HepG2 (cell line): ENCODE measurements around the gene ZER1. TPM values are rescaled to one million over a fixed set of nuclear protein-coding genes. Genes with fewer than 3 reads are reported as not detected.

Source experiments
- ATM ChIP-seq: fragments of 450-650 bp; IDR thresholded peaks from 2 replicates; pipeline ENCODE4 v1.7.1; 2017; ENCODE audit warnings: mild to moderate bottlenecking, borderline replicate concordance
- FOXA1 ChIP-seq, 2 experiments: fragments of 450-650 bp in 1 of 2; sonication (generic) in 1 of 2; formaldehyde crosslinking in 1 of 2; IDR thresholded peaks; 2 replicates each; pipeline versions ENCODE4 v1.4.0 to v1.6.1; 2016 to 2020; ENCODE audit warnings: missing genetic modification reagents in 1 of 2
- HIVEP1 ChIP-seq: sonication (generic); formaldehyde crosslinking; IDR thresholded peaks from 2 replicates; pipeline ENCODE4 v1.4.0; 2020; ENCODE audit warnings: mild to moderate bottlenecking, missing genetic modification reagents
- HNRNPLL ChIP-seq: fragments of 200-400 bp; formaldehyde crosslinking; IDR thresholded peaks from 2 replicates; pipeline ENCODE4 v1.6.1; 2017; ENCODE audit warnings: mild to moderate bottlenecking, low read depth, low read length; ENCODE audit not compliant: poor library complexity, severe bottlenecking
- NR2F6 ChIP-seq, 2 experiments: IDR thresholded peaks; 2 replicates each; pipeline ENCODE4 v1.6.1; 2016; ENCODE audit warnings: antibody characterized with exemption in 1 of 2, mild to moderate bottlenecking in 1 of 2
- NRL ChIP-seq: sonication (generic); formaldehyde crosslinking; IDR thresholded peaks from 2 replicates; pipeline ENCODE4 v1.5.0; 2020; ENCODE audit warnings: missing genetic modification reagents, mild to moderate bottlenecking, moderate library complexity, borderline replicate concordance
- PAXIP1 ChIP-seq: sonication (generic); formaldehyde crosslinking; conservative IDR thresholded peaks from 2 replicates; pipeline ENCODE4 v1.4.0; 2020; ENCODE audit warnings: mild to moderate bottlenecking, missing genetic modification reagents, moderate library complexity
- PHF20 ChIP-seq: sonication (generic); formaldehyde crosslinking; IDR thresholded peaks from 2 replicates; pipeline ENCODE4 v1.5.0; 2020; ENCODE audit warnings: mild to moderate bottlenecking, missing genetic modification reagents
- SKIL ChIP-seq: sonication (generic); formaldehyde crosslinking; IDR thresholded peaks from 2 replicates; pipeline ENCODE4 v1.8.0; 2022; ENCODE audit warnings: missing genetic modification reagents, mild to moderate bottlenecking, moderate library complexity, borderline replicate concordance
- SOX6 ChIP-seq, 2 experiments: fragments of 450-650 bp in 1 of 2; sonication (generic) in 1 of 2; formaldehyde crosslinking in 1 of 2; IDR thresholded peaks; 2 replicates each; pipeline versions ENCODE4 v1.4.0 to v1.6.1; 2017 to 2020; ENCODE audit warnings: antibody characterized with exemption in 1 of 2, mild to moderate bottlenecking in 1 of 2, missing genetic modification reagents in 1 of 2
- TAF15 ChIP-seq: fragments of 200-400 bp; formaldehyde crosslinking; IDR thresholded peaks from one replicate; pipeline ENCODE4 v1.6.1; 2018; ENCODE audit warnings: mild to moderate bottlenecking, low read depth, low read length; ENCODE audit not compliant: poor library complexity, severe bottlenecking
- ZNF260 ChIP-seq: sonication (generic); formaldehyde crosslinking; IDR thresholded peaks from 2 replicates; pipeline ENCODE4 v1.4.0; 2020; ENCODE audit warnings: missing genetic modification reagents, low read depth, mild to moderate bottlenecking, borderline replicate concordance
- ZNF350 ChIP-seq: sonication (generic); formaldehyde crosslinking; IDR thresholded peaks from 2 replicates; pipeline ENCODE4 v1.4.0; 2020; ENCODE audit warnings: mild to moderate bottlenecking, low read depth, missing genetic modification reagents, borderline replicate concordance
- ZNF503 ChIP-seq: sonication (generic); formaldehyde crosslinking; IDR thresholded peaks from 2 replicates; pipeline ENCODE4 v1.4.0; 2020; ENCODE audit warnings: missing genetic modification reagents
- polyA plus RNA-seq, 8 experiments: library from polyadenylated mRNA; depleted of rRNA in 3 of 8; stranded (reverse) in 7 of 8; unstranded in 1 of 8; fragments of >200 nt; fragmentation: Illumina TruSeq in 4 of 8; extraction: Trizol in 4 of 8; gene quantifications; 2 replicates each; pipeline versions ENCODE4 v1.2.1 to v1.2.3, GENCODE V29; 2011 to 2016; ENCODE audit warnings: low read depth in 4 of 8, missing spikeins in 1 of 8, mixed read lengths in 1 of 8; ENCODE audit not compliant: insufficient read depth in 1 of 8
- total RNA-seq, 5 experiments: library from RNA; depleted of rRNA; stranded (reverse); fragments of >200 nt; fragmentation: Illumina TruSeq; extraction: Trizol; gene quantifications; 2 replicates each; pipeline ENCODE4 v1.2.3, GENCODE V29; 2016; ENCODE audit warnings: low read depth in 1 of 5
- TF ChIP-seq, protein P1 (sequence below): sonication (generic); formaldehyde crosslinking; conservative IDR thresholded peaks from 2 replicates; pipeline ENCODE4 v1.4.0; 2020; ENCODE audit warnings: missing genetic modification reagents
- TF ChIP-seq, protein P2 (sequence below): sonication (generic); formaldehyde crosslinking; IDR thresholded peaks from 2 replicates; pipeline ENCODE4 v1.5.0; 2020; ENCODE audit warnings: mild to moderate bottlenecking, missing genetic modification reagents, moderate library complexity

ZER1 gene
- total and polyA plus RNA-seq, 2 of the 13 experiments (the other 11 are each of a cell fraction or from before 2014, with no cell fraction given) = 7.7 to 40.0 TPM

DNA sequence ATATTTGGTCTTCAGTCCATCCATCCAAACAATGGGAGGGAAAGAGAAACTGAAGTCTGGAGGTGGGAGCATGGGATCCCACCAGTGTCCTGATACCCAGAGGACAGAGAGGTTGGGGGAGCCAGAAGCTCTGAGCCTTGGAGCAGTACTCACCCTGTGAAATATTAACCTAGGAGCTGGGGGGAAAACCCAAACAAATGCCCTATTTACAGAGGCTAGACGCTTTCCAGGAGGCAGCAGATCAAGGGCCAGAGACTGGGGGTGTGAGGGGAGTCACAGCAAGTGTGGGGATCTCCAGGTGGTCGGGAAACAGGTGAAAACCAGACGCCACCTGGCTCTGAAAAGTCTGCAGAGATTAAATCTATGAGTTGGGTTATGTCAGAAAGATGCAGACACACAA is 6.2 kb downstream of the ZER1 start (continued):
- TF ChIP-seq ZNF350 (CRISPR knock-in tag) (no peak), SOX6 (IDR thresholded peaks at IDR 0.05) (no peak), SOX6 (CRISPR knock-in tag; IDR thresholded peaks at IDR 0.05) (peak; percentile 56), PAXIP1 (CRISPR knock-in tag) (peak; percentile 64), FOXA1 (IDR thresholded peaks at IDR 0.05) (no peak), FOXA1 (CRISPR knock-in tag; IDR thresholded peaks at IDR 0.05) (0 out of 2 replicates have a peak, but pooled peaks have one; percentile 23), HIVEP1 (CRISPR knock-in tag) (0 out of 2 replicates have a peak, but pooled peaks have one; percentile 46), ZNF260 (CRISPR knock-in tag) (no peak), NRL (no peak), ATM (no peak), PHF20 (CRISPR knock-in tag) (no peak), TAF15 (no peak), HNRNPLL (no peak), NR2F6 (IDR thresholded peaks at IDR 0.05) (no peak), NR2F6 (CRISPR knock-in tag; IDR thresholded peaks at IDR 0.05) (no peak), ZNF503 (CRISPR knock-in tag) (no peak), SKIL (CRISPR knock-in tag) (peak; percentile 88)
- TF ChIP-seq, protein P1, sequence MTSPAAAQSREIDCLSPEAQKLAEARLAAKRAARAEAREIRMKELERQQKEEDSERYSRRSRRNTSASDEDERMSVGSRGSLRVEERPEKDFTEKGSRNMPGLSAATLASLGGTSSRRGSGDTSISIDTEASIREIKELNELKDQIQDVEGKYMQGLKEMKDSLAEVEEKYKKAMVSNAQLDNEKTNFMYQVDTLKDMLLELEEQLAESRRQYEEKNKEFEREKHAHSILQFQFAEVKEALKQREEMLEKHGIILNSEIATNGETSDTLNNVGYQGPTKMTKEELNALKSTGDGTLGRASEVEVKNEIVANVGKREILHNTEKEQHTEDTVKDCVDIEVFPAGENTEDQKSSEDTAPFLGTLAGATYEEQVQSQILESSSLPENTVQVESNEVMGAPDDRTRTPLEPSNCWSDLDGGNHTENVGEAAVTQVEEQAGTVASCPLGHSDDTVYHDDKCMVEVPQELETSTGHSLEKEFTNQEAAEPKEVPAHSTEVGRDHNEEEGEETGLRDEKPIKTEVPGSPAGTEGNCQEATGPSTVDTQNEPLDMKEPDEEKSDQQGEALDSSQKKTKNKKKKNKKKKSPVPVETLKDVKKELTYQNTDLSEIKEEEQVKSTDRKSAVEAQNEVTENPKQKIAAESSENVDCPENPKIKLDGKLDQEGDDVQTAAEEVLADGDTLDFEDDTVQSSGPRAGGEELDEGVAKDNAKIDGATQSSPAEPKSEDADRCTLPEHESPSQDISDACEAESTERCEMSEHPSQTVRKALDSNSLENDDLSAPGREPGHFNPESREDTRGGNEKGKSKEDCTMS (CRISPR knock-in tag) = no peak
- TF ChIP-seq, protein P2, sequence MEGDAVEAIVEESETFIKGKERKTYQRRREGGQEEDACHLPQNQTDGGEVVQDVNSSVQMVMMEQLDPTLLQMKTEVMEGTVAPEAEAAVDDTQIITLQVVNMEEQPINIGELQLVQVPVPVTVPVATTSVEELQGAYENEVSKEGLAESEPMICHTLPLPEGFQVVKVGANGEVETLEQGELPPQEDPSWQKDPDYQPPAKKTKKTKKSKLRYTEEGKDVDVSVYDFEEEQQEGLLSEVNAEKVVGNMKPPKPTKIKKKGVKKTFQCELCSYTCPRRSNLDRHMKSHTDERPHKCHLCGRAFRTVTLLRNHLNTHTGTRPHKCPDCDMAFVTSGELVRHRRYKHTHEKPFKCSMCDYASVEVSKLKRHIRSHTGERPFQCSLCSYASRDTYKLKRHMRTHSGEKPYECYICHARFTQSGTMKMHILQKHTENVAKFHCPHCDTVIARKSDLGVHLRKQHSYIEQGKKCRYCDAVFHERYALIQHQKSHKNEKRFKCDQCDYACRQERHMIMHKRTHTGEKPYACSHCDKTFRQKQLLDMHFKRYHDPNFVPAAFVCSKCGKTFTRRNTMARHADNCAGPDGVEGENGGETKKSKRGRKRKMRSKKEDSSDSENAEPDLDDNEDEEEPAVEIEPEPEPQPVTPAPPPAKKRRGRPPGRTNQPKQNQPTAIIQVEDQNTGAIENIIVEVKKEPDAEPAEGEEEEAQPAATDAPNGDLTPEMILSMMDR (CRISPR knock-in tag) = peak; percentile 12; the same call in 1 of the 2 replicates
